Type B pancreatic cell (in vitro differentiated cells): Measurements from ENCODE around the gene AMT. TPM values are rescaled to one million over a fixed set of nuclear protein-coding genes. Genes with fewer than 3 reads are reported as not detected.

Experiments used
- DNase-seq: peaks from one replicate; pipeline ENCODE4 v3.0.0; 2021; ENCODE audit warnings: mixed read lengths; ENCODE audit not compliant: unreplicated experiment; ENCODE audit errors: extremely low spot score
- H3K27ac Mint-ChIP-seq: 2 replicates; pipeline ENCODE4 v1.8.0; 2021; ENCODE audit warnings: mild to moderate bottlenecking, mixed read lengths
- H3K27me3 Mint-ChIP-seq: 2 replicates; pipeline ENCODE4 v1.8.0; 2021; ENCODE audit warnings: mixed read lengths
- H3K36me3 Mint-ChIP-seq: 2 replicates; pipeline ENCODE4 v1.8.0; 2021; ENCODE audit warnings: mixed read lengths
- H3K4me1 Mint-ChIP-seq: one replicate; pipeline ENCODE4 v1.8.0; 2021; ENCODE audit warnings: mixed read lengths; ENCODE audit not compliant: unreplicated experiment
- H3K4me3 Mint-ChIP-seq: 2 replicates; pipeline ENCODE4 v1.8.0; 2021; ENCODE audit warnings: mild to moderate bottlenecking, mixed read lengths
- H3K9me3 Mint-ChIP-seq: 2 replicates; pipeline ENCODE4 v1.8.0; 2021; ENCODE audit warnings: mixed read lengths
- CTCF ChIP-seq: fragments of 200-600 bp; sonication (generic); conservative IDR thresholded peaks from 2 replicates; pipeline ENCODE4 v1.5.0; 2021; ENCODE audit warnings: antibody characterized with exemption, mild to moderate bottlenecking
- total RNA-seq: library from RNA; stranded (reverse); gene quantifications from 2 replicates; pipeline ENCODE4 v1.2.1, GENCODE V29; 2021; ENCODE audit warnings: low replicate concordance

AMT gene
- total RNA-seq, 1 donor from 2014 or later = 21.6 TPM

GRCh38 chr3:49466085-49466484 lies 43.8 kb upstream of the AMT start:
- H3K4me3 Mint-ChIP-seq = no peak overlapping the region
- no peak for DNase-seq
- no peaks in the 10 kb centered on the region for H3K9me3 Mint-ChIP-seq
- no peak for TF ChIP-seq CTCF
- no peaks in the 10 kb centered on the region for H3K27me3 Mint-ChIP-seq
- no peaks in the 10 kb centered on the region for H3K36me3 Mint-ChIP-seq
- H3K27ac Mint-ChIP-seq = no peak overlapping the region
- peaks cover 20% of the 10 kb centered on the region for H3K4me1 Mint-ChIP-seq

- Mint-ChIP-seq H3K36me3 (no peaks in the 10 kb centered on the region), H3K4me3 (no peak overlapping the region), H3K27ac (peak overlapping the region; percentile 58), H3K9me3 (no peaks in the 10 kb centered on the region), H3K27me3 (no peaks in the 10 kb centered on the region), H3K4me1 (peaks cover 24% of the 10 kb centered on the region)
- no peak for DNase-seq
- TF ChIP-seq CTCF = no peak
Measured at GRCh38 chr3:49465270-49466034, 43.2 kb upstream of the AMT start.

GRCh38 chr3:49462222-49462621 lies 39.9 kb upstream of the AMT start:
- Mint-ChIP-seq H3K36me3 (no peaks in the 10 kb centered on the region), H3K9me3 (no peaks in the 10 kb centered on the region), H3K4me3 (peak overlapping the region; percentile 37), H3K27me3 (no peaks in the 10 kb centered on the region), H3K4me1 (peaks cover 28% of the 10 kb centered on the region), H3K27ac (peak overlapping the region; percentile 93)
- DNase-seq = no peak
- no peak for TF ChIP-seq CTCF

GRCh38 chr3:49461443-49462171 lies 39.3 kb upstream of the AMT start:
- Mint-ChIP-seq H3K36me3 (no peaks in the 10 kb centered on the region), H3K9me3 (no peaks in the 10 kb centered on the region), H3K27ac (peak overlapping the region; percentile 93), H3K4me1 (peaks cover 28% of the 10 kb centered on the region), H3K27me3 (no peaks in the 10 kb centered on the region), H3K4me3 (peak overlapping the region; percentile 68)
- DNase-seq = no peak
- TF ChIP-seq CTCF = no peak

GRCh38 chr3:49460956-49461355 lies 38.7 kb upstream of the AMT start:
- no peaks in the 10 kb centered on the region for H3K27me3 Mint-ChIP-seq
- no peaks in the 10 kb centered on the region for H3K36me3 Mint-ChIP-seq
- no peaks in the 10 kb centered on the region for H3K9me3 Mint-ChIP-seq
- H3K27ac Mint-ChIP-seq = peak overlapping the region; percentile 93
- TF ChIP-seq CTCF = no peak
- no peak for DNase-seq
- peak overlapping the region; percentile 68 for H3K4me3 Mint-ChIP-seq
- H3K4me1 Mint-ChIP-seq = peaks cover 28% of the 10 kb centered on the region
